HEK293 (cell line): ENCODE data around the gene TERC.
A peak's percentile ranks its signal among the peaks of the same experiment; 100 is the strongest.

Experiments used
- ELK4 ChIP-seq: IDR thresholded peaks from 2 replicates; pipeline ENCODE4 v1.6.1; 2011; ENCODE audit warnings: mild to moderate bottlenecking, low read depth, low read length, borderline replicate concordance
- GLI4 ChIP-seq: fragments of 450-650 bp; formaldehyde crosslinking; IDR thresholded peaks from 2 replicates; pipeline ENCODE4 v1.5.1; 2016; ENCODE audit warnings: missing biosample characterization, missing genetic modification characterization
- INSM2 ChIP-seq: fragments of 450-650 bp; formaldehyde crosslinking; IDR thresholded peaks from 2 replicates; pipeline ENCODE4 v1.5.1; 2016; ENCODE audit warnings: missing biosample characterization, missing genetic modification characterization
- KLF1 ChIP-seq: fragments of 450-650 bp; formaldehyde crosslinking; IDR thresholded peaks from 2 replicates; pipeline ENCODE4 v1.5.1; 2016; ENCODE audit warnings: missing biosample characterization, missing genetic modification characterization
- MEIS1 ChIP-seq: sonication (generic); formaldehyde crosslinking; IDR thresholded peaks from 2 replicates; pipeline ENCODE4 v1.8.1; 2022; ENCODE audit warnings: missing genetic modification reagents, mild to moderate bottlenecking, borderline replicate concordance
- SETDB1 ChIP-seq: IDR thresholded peaks from one replicate; pipeline ENCODE4 v1.6.1; 2017; ENCODE audit warnings: mild to moderate bottlenecking, low read length, moderate library complexity, mixed read lengths; ENCODE audit not compliant: insufficient read length
- WT1 ChIP-seq: fragments of 450-650 bp; formaldehyde crosslinking; IDR thresholded peaks from 2 replicates; pipeline ENCODE4 v1.5.1; 2016; ENCODE audit warnings: missing biosample characterization, missing genetic modification characterization
- ZBTB21 ChIP-seq: fragments of 450-650 bp; formaldehyde crosslinking; IDR thresholded peaks from 2 replicates; pipeline ENCODE4 v1.5.1; 2017; ENCODE audit warnings: missing biosample characterization, missing genetic modification characterization
- ZFP3 ChIP-seq: fragments of 450-650 bp; formaldehyde crosslinking; IDR thresholded peaks from 2 replicates; pipeline ENCODE4 v1.5.1; 2016; ENCODE audit warnings: low read depth, missing biosample characterization, missing genetic modification characterization
- ZFP37 ChIP-seq: fragments of 450-650 bp; formaldehyde crosslinking; IDR thresholded peaks from 2 replicates; pipeline ENCODE4 v1.5.1; 2016; ENCODE audit warnings: missing biosample characterization, missing genetic modification characterization
- ZNF239 ChIP-seq: fragments of 450-650 bp; formaldehyde crosslinking; IDR thresholded peaks from 2 replicates; pipeline ENCODE4 v1.5.1; 2016; ENCODE audit warnings: missing biosample characterization, missing genetic modification characterization
- ZNF24 ChIP-seq: fragments of 450-650 bp; formaldehyde crosslinking; IDR thresholded peaks from 2 replicates; pipeline ENCODE4 v1.5.1; 2016; ENCODE audit warnings: missing biosample characterization, missing genetic modification characterization
- ZNF280C ChIP-seq: fragments of 450-650 bp; formaldehyde crosslinking; IDR thresholded peaks from 2 replicates; pipeline ENCODE4 v1.5.1; 2016; ENCODE audit warnings: missing biosample characterization, missing genetic modification characterization
- ZNF280D ChIP-seq: fragments of 450-650 bp; formaldehyde crosslinking; IDR thresholded peaks from 2 replicates; pipeline ENCODE4 v1.5.1; 2016; ENCODE audit warnings: missing biosample characterization, missing genetic modification characterization
- ZNF335 ChIP-seq: fragments of 450-650 bp; formaldehyde crosslinking; conservative IDR thresholded peaks from 2 replicates; pipeline ENCODE4 v1.5.1; 2016; ENCODE audit warnings: missing biosample characterization, missing genetic modification characterization
- ZNF354C ChIP-seq: fragments of 450-650 bp; formaldehyde crosslinking; IDR thresholded peaks from 2 replicates; pipeline ENCODE4 v1.5.1; 2016; ENCODE audit warnings: missing biosample characterization, missing genetic modification characterization, low read depth, borderline replicate concordance
- ZNF37A ChIP-seq: fragments of 450-650 bp; IDR thresholded peaks from 2 replicates; pipeline ENCODE4 v1.5.1; 2018; ENCODE audit warnings: missing biosample characterization, missing genetic modification characterization
- ZNF488 ChIP-seq: fragments of 450-650 bp; formaldehyde crosslinking; IDR thresholded peaks from 2 replicates; pipeline ENCODE4 v1.5.1; 2016; ENCODE audit warnings: missing biosample characterization, missing genetic modification characterization
- ZNF658 ChIP-seq: fragments of 450-650 bp; formaldehyde crosslinking; IDR thresholded peaks from 2 replicates; pipeline ENCODE4; 2016; ENCODE audit warnings: missing biosample characterization, missing genetic modification characterization
- ZNF664 ChIP-seq: fragments of 450-650 bp; formaldehyde crosslinking; IDR thresholded peaks from 2 replicates; pipeline ENCODE4 v1.5.1; 2016; ENCODE audit warnings: missing biosample characterization, missing genetic modification characterization
- ZNF701 ChIP-seq: fragments of 450-650 bp; formaldehyde crosslinking; IDR thresholded peaks from 2 replicates; pipeline ENCODE4 v1.5.1; 2016; ENCODE audit warnings: missing biosample characterization, missing genetic modification characterization
- ZNF704 ChIP-seq: fragments of 450-650 bp; formaldehyde crosslinking; IDR thresholded peaks from 2 replicates; pipeline ENCODE4 v1.5.1; 2016; ENCODE audit warnings: missing biosample characterization, missing genetic modification characterization
- ZNF843 ChIP-seq: fragments of 450-650 bp; formaldehyde crosslinking; IDR thresholded peaks from 2 replicates; pipeline ENCODE4 v1.5.1; 2016; ENCODE audit warnings: missing biosample characterization, missing genetic modification characterization
- ZSCAN30 ChIP-seq: fragments of 450-650 bp; IDR thresholded peaks from 2 replicates; pipeline ENCODE4 v1.5.1; 2018; ENCODE audit warnings: missing biosample characterization, mild to moderate bottlenecking, missing genetic modification characterization, moderate library complexity
- ZSCAN4 ChIP-seq: fragments of 450-650 bp; formaldehyde crosslinking; IDR thresholded peaks from 2 replicates; pipeline ENCODE4 v1.5.1; 2017; ENCODE audit warnings: missing biosample characterization, missing genetic modification characterization
- ZXDB ChIP-seq: fragments of 450-650 bp; formaldehyde crosslinking; IDR thresholded peaks from 2 replicates; pipeline ENCODE4 v1.5.1; 2016; ENCODE audit warnings: missing biosample characterization, missing genetic modification characterization

Gene TERC

GRCh38 chr3:169769287-169770181, 4.7 kb upstream of the TERC start, which contains the start of gene ACTRT3 (continued):
- TF ChIP-seq ELK4 = no peak
- TF ChIP-seq MEIS1 (CRISPR knock-in tag) = no peak
- no peak for TF ChIP-seq ZNF658 (tag by site-specific recombination)
- no peak for TF ChIP-seq ZNF24 (tag by site-specific recombination)
- no peak for TF ChIP-seq WT1 (tag by site-specific recombination)
- no peak for TF ChIP-seq ZNF843 (tag by site-specific recombination)
- 0 out of 2 replicates have a peak, but pooled peaks have one; percentile 51 for TF ChIP-seq GLI4 (tag by site-specific recombination)
- TF ChIP-seq ZNF335 (tag by site-specific recombination) = peak; percentile 64
- no peak for TF ChIP-seq ZNF354C (tag by site-specific recombination)
- TF ChIP-seq INSM2 (tag by site-specific recombination) = no peak
- peak; percentile 41; the same call in 1 of the 2 replicates for TF ChIP-seq ZSCAN30 (tag by site-specific recombination)
- no peak for TF ChIP-seq ZSCAN4
- TF ChIP-seq ZNF664 (tag by site-specific recombination) = peak; percentile 88
- no peak for TF ChIP-seq ZXDB (tag by site-specific recombination)
- TF ChIP-seq ZBTB21 (tag by site-specific recombination) = no peak
- TF ChIP-seq KLF1 (tag by site-specific recombination) = peak; percentile 30; the same call in 1 of the 2 replicates
- TF ChIP-seq ZNF239 = no peak
- TF ChIP-seq SETDB1 = no peak
- no peak for TF ChIP-seq ZNF701 (tag by site-specific recombination)
- TF ChIP-seq ZNF37A (tag by site-specific recombination) = no peak
- TF ChIP-seq ZNF280D (tag by site-specific recombination) = no peak
- TF ChIP-seq ZNF280C (tag by site-specific recombination) = no peak
- TF ChIP-seq ZNF488 = no peak
- TF ChIP-seq ZFP37 (tag by site-specific recombination) = no peak
- TF ChIP-seq ZFP3 (tag by site-specific recombination) = no peak
- no peak for TF ChIP-seq ZNF704
